Measurements from ENCODE around the gene SERPIND1. TPM values are rescaled to one million over a fixed set of nuclear protein-coding genes. Genes with fewer than 3 reads are reported as not detected.
A peak's percentile ranks its signal among the peaks of the same experiment; 100 is the strongest.
"Not testable (repeated sequence)": the region's sequence is repeated elsewhere in the genome, so short reads cannot be mapped to it uniquely, and the experiment has no call there.

The SERPIND1 gene
- polyA plus RNA-seq, 1 donor = 2.8 TPM

GRCh38 chr22:20746431-20747189 lies 27.3 kb upstream of the SERPIND1 start:
- no peak for DNase-seq

GRCh38 chr22:20747223-20747622 lies 26.7 kb upstream of the SERPIND1 start:
- no peak for DNase-seq

- DNase-seq = no peak
These were observed 25.8 kb upstream of the SERPIND1 start for GRCh38 chr22:20748082-20748481.

- no peak for DNase-seq
These were observed 25.0 kb upstream of the SERPIND1 start for GRCh38 chr22:20748731-20749428.

- no peak for DNase-seq
These were observed 24.5 kb upstream of the SERPIND1 start for GRCh38 chr22:20749453-20749852.

GRCh38 chr22:20750461-20751184 lies 23.3 kb upstream of the SERPIND1 start:
- DNase-seq = peak; percentile 19

- DNase-seq = no peak
These were observed 22.6 kb upstream of the SERPIND1 start for GRCh38 chr22:20751185-20751851.

GRCh38 chr22:20752104-20752741 lies 21.7 kb upstream of the SERPIND1 start:
- no peak for DNase-seq

- no peak for DNase-seq
These were observed 21.0 kb upstream of the SERPIND1 start for GRCh38 chr22:20752873-20753272.

- DNase-seq = no peak
These were observed 17.1 kb upstream of the SERPIND1 start for GRCh38 chr22:20756846-20757245.

GRCh38 chr22:20758688-20759087 lies 15.2 kb upstream of the SERPIND1 start:
- DNase-seq = no peak

- DNase-seq = no peak
These were observed 13.8 kb upstream of the SERPIND1 start for GRCh38 chr22:20760084-20760483.

GRCh38 chr22:20761536-20761935 lies 12.4 kb upstream of the SERPIND1 start:
- DNase-seq = no peak

- no peak for DNase-seq
These were observed 11.6 kb upstream of the SERPIND1 start for GRCh38 chr22:20762233-20762796.

GRCh38 chr22:20763630-20764470 lies 10.1 kb upstream of the SERPIND1 start:
- DNase-seq = no peak

GRCh38 chr22:20764471-20764720 lies 9.5 kb upstream of the SERPIND1 start:
- no peak for DNase-seq

- no peak for DNase-seq
These were observed 9.2 kb upstream of the SERPIND1 start for GRCh38 chr22:20764729-20765128.

GRCh38 chr22:20765938-20766337 lies 8.0 kb upstream of the SERPIND1 start:
- DNase-seq = no peak

- DNase-seq = no peak
These were observed 7.4 kb upstream of the SERPIND1 start for GRCh38 chr22:20766530-20766929.

GRCh38 chr22:20769496-20769826 lies 4.5 kb upstream of the SERPIND1 start:
- not testable (repeated sequence) for DNase-seq
